OCI-LY7 (cell line): Measurements from ENCODE around the gene INPP4A. TPM values are rescaled to one million over a fixed set of nuclear protein-coding genes. Genes with fewer than 3 reads are reported as not detected.

Experiments
- BruUV-seq: library from RNA; stranded (reverse); fragments of 400-500 nt; replicated peaks from 2 replicates; lab custom pipeline; 2021; lab: Mats Ljungman, UMichigan
- CTCF ChIA-PET: fragments of 300-600 bp; sonication (Branson Sonifier 250); formaldehyde crosslinking; loops from one replicate; lab custom pipeline; 2022; ENCODE audit warnings: antibody characterized with exemption; ENCODE audit not compliant: unreplicated experiment; lab: Charles Lee
- POLR2A ChIA-PET: fragments of 300-600 bp; sonication (Branson Sonifier 250); formaldehyde crosslinking; loops from one replicate; lab custom pipeline; 2022; ENCODE audit warnings: antibody characterized with exemption; lab: Charles Lee
- DNase-seq: peaks from one replicate; pipeline ENCODE4 v3.0.0-alpha.2; 2015; ENCODE audit warnings: low spot score
- H2AFZ ChIP-seq: fragments of 200-600 bp; sonication (generic), shearing (Covaris generic); 2 replicates; pipeline ENCODE4 v1.6.1; 2014; ENCODE audit warnings: mild to moderate bottlenecking, antibody characterized with exemption, low read length, moderate library complexity
- H3K27ac ChIP-seq: fragments of 200-600 bp; sonication (generic); 2 replicates; pipeline ENCODE4 v1.5.1; 2014; ENCODE audit warnings: mixed run types, low read depth, mild to moderate bottlenecking, moderate library complexity, low read length, inconsistent platforms; ENCODE audit not compliant: poor library complexity, severe bottlenecking
- H3K36me3 ChIP-seq: fragments of 200-600 bp; sonication (generic); 2 replicates; pipeline ENCODE4 v1.6.1; 2014; ENCODE audit warnings: mild to moderate bottlenecking, antibody characterized with exemption, low read length, moderate library complexity, mixed read lengths; ENCODE audit not compliant: insufficient read depth
- H3K4me1 ChIP-seq: fragments of 200-600 bp; sonication (generic); 2 replicates; pipeline ENCODE4 v1.5.1; 2014; ENCODE audit warnings: mild to moderate bottlenecking, low read length; ENCODE audit not compliant: insufficient read depth, poor library complexity, severe bottlenecking
- H3K4me2 ChIP-seq: fragments of 200-600 bp; sonication (generic); 2 replicates; pipeline ENCODE4 v1.6.1; 2014; ENCODE audit warnings: mild to moderate bottlenecking, low read length
- H3K4me3 ChIP-seq: fragments of 200-600 bp; sonication (generic); 2 replicates; pipeline ENCODE4 v1.5.1; 2014; ENCODE audit warnings: mild to moderate bottlenecking, low read depth, low read length; ENCODE audit not compliant: poor library complexity, severe bottlenecking
- H3K79me2 ChIP-seq: fragments of 200-600 bp; sonication (generic); 2 replicates; pipeline ENCODE4 v1.6.1; 2016; ENCODE audit warnings: low read depth, mild to moderate bottlenecking, low read length, moderate library complexity, mixed read lengths; ENCODE audit not compliant: insufficient read depth
- H3K9me2 ChIP-seq: fragments of 200-600 bp; sonication (generic); 2 replicates; pipeline ENCODE4 v1.6.1; 2016; ENCODE audit warnings: mild to moderate bottlenecking, low read length, mixed read lengths; ENCODE audit not compliant: insufficient read depth
- H3K9me3 ChIP-seq: fragments of 200-600 bp; sonication (generic); 2 replicates; pipeline ENCODE4 v1.6.1; 2014; ENCODE audit warnings: mild to moderate bottlenecking, mixed run types, low read length, mixed read lengths
- H4K20me1 ChIP-seq: fragments of 200-600 bp; sonication (generic); 2 replicates; pipeline ENCODE4 v1.6.1; 2014; ENCODE audit warnings: mild to moderate bottlenecking, antibody characterized with exemption, low read length, moderate library complexity, mixed read lengths; ENCODE audit not compliant: insufficient read depth
- EZH2phosphoT487 ChIP-seq: fragments of 200-600 bp; sonication (generic); IDR thresholded peaks from 2 replicates; pipeline ENCODE4 v1.6.1; 2018; ENCODE audit warnings: low read depth, borderline replicate concordance, mild to moderate bottlenecking, mixed run types, antibody characterized with exemption, low read length, moderate library complexity, mixed read lengths
- intact Hi-C: fragments of 100-400 bp; cut with micrococcal nuclease; formaldehyde crosslinking; loops from one replicate; pipeline ENCODE4 v1.10.0; 2022; ENCODE audit not compliant: unreplicated experiment
- total RNA-seq, 2 experiments: library from RNA; depleted of rRNA in 1 of 2; stranded (reverse); fragments of >200 nt in 1 of 2; shearing (Covaris generic) in 1 of 2; gene quantifications; 2 replicates each; pipeline ENCODE4 v1.2.3, GENCODE V29; 2014 to 2022
- TF ChIP-seq, protein P1 (sequence below): fragments of 200-600 bp; sonication (generic); conservative IDR thresholded peaks from 2 replicates; pipeline ENCODE4 v1.5.1; 2014; ENCODE audit warnings: mild to moderate bottlenecking, antibody characterized with exemption, low read length, moderate library complexity, mixed read lengths

Gene INPP4A
- total RNA-seq, 2 experiments from 2014 or later = 28.5 to 28.6 TPM

GRCh38 chr2:98509542-98510321 is 65.1 kb downstream of the INPP4A start:
- H4K20me1 ChIP-seq = no peaks in the 10 kb centered on the region
- no peaks in the 10 kb centered on the region for H3K79me2 ChIP-seq
- no peak overlapping the region for H3K4me3 ChIP-seq
- no peaks in the 10 kb centered on the region for H3K9me2 ChIP-seq
- no peaks in the 10 kb centered on the region for H3K36me3 ChIP-seq
- ChIA-PET CTCF (no interaction called here), POLR2A (interaction anchor here (0.5 kb wide), 1 partner anchor 612 kb away, joined by 4 read pairs; no protein-coding TSS in a partner anchor)
- H3K4me1 ChIP-seq = no peaks in the 10 kb centered on the region
- TF ChIP-seq, protein P1, sequence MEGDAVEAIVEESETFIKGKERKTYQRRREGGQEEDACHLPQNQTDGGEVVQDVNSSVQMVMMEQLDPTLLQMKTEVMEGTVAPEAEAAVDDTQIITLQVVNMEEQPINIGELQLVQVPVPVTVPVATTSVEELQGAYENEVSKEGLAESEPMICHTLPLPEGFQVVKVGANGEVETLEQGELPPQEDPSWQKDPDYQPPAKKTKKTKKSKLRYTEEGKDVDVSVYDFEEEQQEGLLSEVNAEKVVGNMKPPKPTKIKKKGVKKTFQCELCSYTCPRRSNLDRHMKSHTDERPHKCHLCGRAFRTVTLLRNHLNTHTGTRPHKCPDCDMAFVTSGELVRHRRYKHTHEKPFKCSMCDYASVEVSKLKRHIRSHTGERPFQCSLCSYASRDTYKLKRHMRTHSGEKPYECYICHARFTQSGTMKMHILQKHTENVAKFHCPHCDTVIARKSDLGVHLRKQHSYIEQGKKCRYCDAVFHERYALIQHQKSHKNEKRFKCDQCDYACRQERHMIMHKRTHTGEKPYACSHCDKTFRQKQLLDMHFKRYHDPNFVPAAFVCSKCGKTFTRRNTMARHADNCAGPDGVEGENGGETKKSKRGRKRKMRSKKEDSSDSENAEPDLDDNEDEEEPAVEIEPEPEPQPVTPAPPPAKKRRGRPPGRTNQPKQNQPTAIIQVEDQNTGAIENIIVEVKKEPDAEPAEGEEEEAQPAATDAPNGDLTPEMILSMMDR = no peak
- TF ChIP-seq EZH2phosphoT487 = no peak
- H3K9me3 ChIP-seq = no peaks in the 10 kb centered on the region
- intact Hi-C loops = no loop called here
- H2AFZ ChIP-seq = no peak overlapping the region
- H3K4me2 ChIP-seq = no peak overlapping the region
- no peak overlapping the region for H3K27ac ChIP-seq
- no TSS peak for BruUV-seq
- DNase-seq = no peak

DNA sequence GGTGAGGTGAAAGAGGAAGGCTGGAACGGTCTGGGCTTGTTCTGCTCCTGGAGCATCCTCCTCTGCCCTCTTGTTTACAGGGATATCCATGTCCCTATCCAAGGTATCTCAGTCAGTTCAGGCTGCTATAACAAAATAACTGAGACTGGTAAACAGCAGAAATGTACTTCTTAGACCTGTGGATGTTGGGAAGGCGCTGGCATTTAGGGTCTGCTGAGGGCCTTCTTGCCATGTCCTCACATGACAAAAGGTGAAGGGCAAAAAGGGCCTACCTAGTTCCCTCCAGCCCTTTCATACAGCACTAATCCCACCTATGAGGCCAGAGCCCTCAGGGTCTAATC is 65.6 kb downstream of the INPP4A start:
- H3K36me3 ChIP-seq = no peaks in the 10 kb centered on the region
- H3K4me2 ChIP-seq = no peak overlapping the region
- no TSS peak for BruUV-seq
- DNase-seq = no peak
- TF ChIP-seq EZH2phosphoT487 = no peak
- TF ChIP-seq, protein P1 = no peak
- ChIA-PET CTCF (no interaction called here), POLR2A (no interaction called here)
- H3K4me1 ChIP-seq = no peaks in the 10 kb centered on the region
- H3K79me2 ChIP-seq = no peaks in the 10 kb centered on the region
- no peak overlapping the region for H3K4me3 ChIP-seq
- H2AFZ ChIP-seq = no peak overlapping the region
- H4K20me1 ChIP-seq = no peaks in the 10 kb centered on the region
- H3K9me2 ChIP-seq = no peaks in the 10 kb centered on the region
- H3K27ac ChIP-seq = no peak overlapping the region
- intact Hi-C loops = no loop called here
- no peaks in the 10 kb centered on the region for H3K9me3 ChIP-seq

DNA sequence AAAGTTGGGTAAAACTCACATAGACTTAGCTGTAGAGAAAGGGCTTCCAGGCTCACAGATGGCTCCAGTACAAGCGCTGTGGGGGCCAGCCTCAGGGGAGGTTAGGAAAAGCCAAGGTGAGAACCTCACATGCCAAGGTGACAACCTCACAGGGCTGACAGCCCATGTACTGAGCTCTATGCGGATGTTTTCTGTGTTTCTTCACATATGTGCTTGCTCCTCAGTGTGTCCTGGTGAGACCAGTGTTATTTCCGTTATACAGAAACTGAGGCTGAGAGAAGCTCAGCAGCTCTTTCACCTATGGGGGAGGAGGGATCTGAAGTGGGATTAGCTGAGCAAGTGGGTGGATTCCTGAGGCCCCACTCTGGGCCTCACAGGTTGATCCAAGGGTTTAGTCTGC is 67.3 kb downstream of the INPP4A start:
- Histone ChIP-seq H3K4me2 (no peak overlapping the region), H3K27ac (no peak overlapping the region), H2AFZ (no peak overlapping the region), H3K4me1 (no peaks in the 10 kb centered on the region), H3K36me3 (no peaks in the 10 kb centered on the region), H3K4me3 (no peak overlapping the region), H3K9me2 (no peaks in the 10 kb centered on the region), H3K9me3 (no peaks in the 10 kb centered on the region), H4K20me1 (no peaks in the 10 kb centered on the region), H3K79me2 (no peaks in the 10 kb centered on the region)
- POLR2A ChIA-PET = no interaction called here
- no peak for DNase-seq
- CTCF ChIA-PET = no interaction called here
- TF ChIP-seq EZH2phosphoT487 = no peak
- TF ChIP-seq, protein P1 = no peak
- BruUV-seq = no TSS peak
- intact Hi-C loops = no loop called here
